ENCODE data around the gene UTY. TPM values are rescaled to one million over a fixed set of nuclear protein-coding genes. Genes with fewer than 3 reads are reported as not detected.
A peak's percentile ranks its signal among the peaks of the same experiment; 100 is the strongest.
"Not testable (repeated sequence)": the region's sequence is repeated elsewhere in the genome, so short reads cannot be mapped to it uniquely, and the experiment has no call there.

Gene UTY
- total and polyA plus RNA-seq, 12 donors: 1.3 to 15.8 (median 14.2) TPM; not detected in 3

GRCh38 chrY:13295026-13295425 lies 184.8 kb downstream of the UTY start:
- peaks cover 0 to 96% (median 0%) of the 10 kb centered on the region in 9 donors for H3K36me3 ChIP-seq
- H3K27me3 ChIP-seq: no peaks in the 10 kb centered on the region
- H3K4me3 ChIP-seq: no peak overlapping the region
- H3K9me3 ChIP-seq: no peaks in the 10 kb centered on the region
- ATAC-seq (no peak), DNase-seq (no peak)
- H3K27ac ChIP-seq: no peak overlapping the region
- WGBS, 2 donors: 69 to 75% methylated on average over 2 of the region's 2 CpGs
- no peak for TF ChIP-seq CTCF (IDR thresholded peaks at IDR 0.05)
- H3K4me1 ChIP-seq: no peaks in the 10 kb centered on the region
- intact Hi-C loops (cut with DNase I): no loop called here

- H3K36me3 ChIP-seq: peaks cover 0 to 99% (median 0%) of the 10 kb centered on the region in 9 donors
- ATAC-seq (no peak), DNase-seq (no peak)
- H3K4me3 ChIP-seq: no peak overlapping the region
- peaks cover 0 to 13% (median 0%) of the 10 kb centered on the region in 11 donors for H3K9me3 ChIP-seq
- TF ChIP-seq CTCF (IDR thresholded peaks at IDR 0.05): no peak
- intact Hi-C loops (cut with DNase I): no loop called here
- no peaks in the 10 kb centered on the region for H3K27me3 ChIP-seq
- no peak overlapping the region for H3K27ac ChIP-seq
- no peaks in the 10 kb centered on the region for H3K4me1 ChIP-seq
- 100% methylated on average over 1 of the region's 1 CpG for WGBS, 2 donors
These were observed 188.6 kb downstream of the UTY start for GRCh38 chrY:13291199-13291598.

- H3K9me3 ChIP-seq; intact Hi-C loops (cut with DNase I); H3K27me3 ChIP-seq; H3K4me3 ChIP-seq: not testable (repeated sequence)
- peaks cover 0 to 35% (median 0%) of the 10 kb centered on the region in 9 donors for H3K36me3 ChIP-seq
- H3K4me1 ChIP-seq: peaks cover 0 to 20% (median 0%) of the 10 kb centered on the region in 9 donors
- ATAC-seq (peak in 4 of 8 donors; percentile 53 to 78 (median 58)), DNase-seq (peak; percentile 22 to 40)
- 51 to 59% methylated on average over 15 of the region's 15 CpGs for WGBS, 2 donors
- H3K27ac ChIP-seq: peak overlapping the region in 3 of 10 donors; percentile 29 to 47 (median 44)
These were observed 197.4 kb downstream of the UTY start for GRCh38 chrY:13282151-13283054.

GRCh38 chrY:13279561-13279960 lies 200.3 kb downstream of the UTY start:
- no peaks in the 10 kb centered on the region for H3K9me3 ChIP-seq
- WGBS, 2 donors: 84 to 97% methylated on average over 2 of the region's 2 CpGs
- DNase-seq (no peak), ATAC-seq (no peak)
- H3K4me1 ChIP-seq: peaks cover 0 to 20% (median 0%) of the 10 kb centered on the region in 9 donors
- intact Hi-C loops (cut with DNase I): no loop called here
- H3K27ac ChIP-seq: no peak overlapping the region
- H3K4me3 ChIP-seq: no peak overlapping the region
- no peak for TF ChIP-seq CTCF (IDR thresholded peaks at IDR 0.05)
- peaks cover 0 to 24% (median 0%) of the 10 kb centered on the region in 9 donors for H3K36me3 ChIP-seq
- no peaks in the 10 kb centered on the region for H3K27me3 ChIP-seq

GRCh38 chrY:13271706-13272105 lies 208.1 kb downstream of the UTY start:
- no peaks in the 10 kb centered on the region for H3K4me1 ChIP-seq
- peaks cover 0 to 32% (median 0%) of the 10 kb centered on the region in 9 donors for H3K36me3 ChIP-seq
- TF ChIP-seq CTCF (IDR thresholded peaks at IDR 0.05): no peak
- H3K27ac ChIP-seq: no peak overlapping the region
- intact Hi-C loops (cut with DNase I): no loop called here
- no peaks in the 10 kb centered on the region for H3K9me3 ChIP-seq
- no peaks in the 10 kb centered on the region for H3K27me3 ChIP-seq
- no peak overlapping the region for H3K4me3 ChIP-seq
- no peak for DNase-seq
- ATAC-seq: no peak

GRCh38 chrY:13253941-13254440 lies 225.8 kb downstream of the UTY start:
- 7 to 11% methylated on average over 4 of the region's 4 CpGs for WGBS, 2 donors
- H3K27ac ChIP-seq: peak overlapping the region in 1 of 10 donors; percentile 36
- peaks cover 0 to 31% (median 0%) of the 10 kb centered on the region in 9 donors for H3K36me3 ChIP-seq
- ATAC-seq; DNase-seq; H3K4me3 ChIP-seq; intact Hi-C loops (cut with DNase I); H3K27me3 ChIP-seq; H3K9me3 ChIP-seq: not testable (repeated sequence)
- peaks cover 0 to 15% (median 0%) of the 10 kb centered on the region in 9 donors for H3K4me1 ChIP-seq

Data from heart right ventricle (tissue), 16 donors.